Thymus (tissue), 11 donors: ENCODE results near the gene CEACAM3. TPM values are rescaled to one million over a fixed set of nuclear protein-coding genes. Genes with fewer than 3 reads are reported as not detected.
"Not testable (repeated sequence)": the region's sequence is repeated elsewhere in the genome, so short reads cannot be mapped to it uniquely, and the experiment has no call there.

Experiments
- DNase-seq, 9 donors: peaks; one replicate each; pipeline ENCODE4 v3.0.0-alpha.2; 2013; ENCODE audit warnings: low spot score in 9 of 9, low read depth in 6 of 9, missing footprints in 1 of 9
- H3K27ac ChIP-seq, 2 donors: one replicate each; pipeline ENCODE4 v1.5.1; 2013; ENCODE audit warnings: control low read depth in 1 of 2, low read depth in 1 of 2, low read length in 1 of 2, mild to moderate bottlenecking in 1 of 2, moderate library complexity in 1 of 2
- H3K27me3 ChIP-seq, 2 donors: one replicate each; pipeline ENCODE4 v1.5.1; 2013; ENCODE audit warnings: low read length in 1 of 2; ENCODE audit not compliant: control insufficient read depth in 2 of 2, insufficient read depth in 1 of 2
- H3K36me3 ChIP-seq, 2 donors: one replicate each; pipeline ENCODE4 v1.5.1; 2013; ENCODE audit warnings: low read length in 1 of 2, mild to moderate bottlenecking in 1 of 2, moderate library complexity in 1 of 2; ENCODE audit not compliant: control insufficient read depth in 2 of 2, insufficient read depth in 2 of 2
- H3K4me1 ChIP-seq, 2 donors: one replicate each; pipeline ENCODE4 v1.5.1; 2013; ENCODE audit warnings: low read length in 2 of 2; ENCODE audit not compliant: control insufficient read depth in 2 of 2, insufficient read depth in 2 of 2
- H3K4me3 ChIP-seq, 2 donors: one replicate each; pipeline ENCODE4 v1.5.1; 2013; ENCODE audit warnings: low read length in 2 of 2, control low read depth in 1 of 2, mild to moderate bottlenecking in 1 of 2
- H3K9me3 ChIP-seq, 2 donors: one replicate each; pipeline ENCODE4 v1.5.1; 2013; ENCODE audit warnings: low read length in 1 of 2, mild to moderate bottlenecking in 1 of 2; ENCODE audit not compliant: control insufficient read depth in 2 of 2, insufficient read depth in 1 of 2
- WGBS: extraction: QIAGEN DNeasy Blood & Tissue Kit; methylation state at CpG from one replicate; pipeline ENCODE4 v1.1.7; 2013; 5-methylcytosine and 5-hydroxymethylcytosine counted together
- polyA plus RNA-seq: library from polyadenylated mRNA; stranded (reverse); fragments of 200-250 nt; gene quantifications from one replicate; pipeline ENCODE4 v1.2.3, GENCODE V29; 2013
- total RNA-seq: library from RNA; stranded (reverse); fragments of 120-200 nt; gene quantifications from one replicate; pipeline ENCODE4 v1.2.4, GENCODE V29; 2013
- donor health status: healthy.

The CEACAM3 gene
- total and polyA plus RNA-seq, 2 donors: 0.99 to 1.5 TPM

DNA sequence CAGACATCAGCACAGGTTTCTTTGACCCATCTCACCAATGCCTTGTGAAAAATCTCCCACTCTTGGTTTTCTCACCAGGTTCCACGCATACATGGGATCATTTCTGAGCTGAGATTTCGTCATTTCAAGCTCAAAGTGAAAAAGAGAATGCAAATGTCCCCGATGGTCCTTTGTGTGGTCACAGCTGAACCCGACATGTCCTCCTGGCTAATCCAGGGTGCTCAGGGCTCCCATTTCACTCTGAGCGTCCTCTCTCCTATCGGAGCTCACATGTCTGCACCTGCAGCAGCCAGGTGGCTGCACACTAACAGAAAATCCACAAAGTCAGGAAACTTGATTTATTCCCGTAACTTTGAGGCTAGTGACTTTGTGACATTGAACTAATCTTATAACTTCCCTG is 9.3 kb upstream of the CEACAM3 start:
- DNase-seq: no peak
- 93% methylated on average over 7 of the region's 7 CpGs for whole genome bisulfite sequencing
- Histone ChIP-seq H3K4me1 (no peaks in the 10 kb centered on the region), H3K27me3 (peaks cover 7 to 20% of the 10 kb centered on the region in 2 donors), H3K36me3 (no peaks in the 10 kb centered on the region), H3K27ac (peak overlapping the region in 1 of 2 donors; percentile 55), H3K4me3 (no peak overlapping the region), H3K9me3 (no peaks in the 10 kb centered on the region)

GRCh38 chr19:41788518-41788917 is 7.9 kb upstream of the CEACAM3 start:
- H3K36me3 ChIP-seq, H3K4me3 ChIP-seq, DNase-seq, H3K9me3 ChIP-seq, H3K27ac ChIP-seq, H3K4me1 ChIP-seq: not testable (repeated sequence)
- WGBS: no CpG with 5 or more reads among the region's 1 CpG
- peaks cover 7 to 23% of the 10 kb centered on the region in 2 donors for H3K27me3 ChIP-seq

- not testable (repeated sequence) for H3K27ac ChIP-seq, H3K4me3 ChIP-seq, H3K9me3 ChIP-seq, H3K4me1 ChIP-seq, DNase-seq, H3K36me3 ChIP-seq
- WGBS: 94% methylated on average over 3 of the region's 5 CpGs
- peaks cover 7 to 23% of the 10 kb centered on the region in 2 donors for H3K27me3 ChIP-seq
Measured at GRCh38 chr19:41789053-41789452, 7.3 kb upstream of the CEACAM3 start.

DNA sequence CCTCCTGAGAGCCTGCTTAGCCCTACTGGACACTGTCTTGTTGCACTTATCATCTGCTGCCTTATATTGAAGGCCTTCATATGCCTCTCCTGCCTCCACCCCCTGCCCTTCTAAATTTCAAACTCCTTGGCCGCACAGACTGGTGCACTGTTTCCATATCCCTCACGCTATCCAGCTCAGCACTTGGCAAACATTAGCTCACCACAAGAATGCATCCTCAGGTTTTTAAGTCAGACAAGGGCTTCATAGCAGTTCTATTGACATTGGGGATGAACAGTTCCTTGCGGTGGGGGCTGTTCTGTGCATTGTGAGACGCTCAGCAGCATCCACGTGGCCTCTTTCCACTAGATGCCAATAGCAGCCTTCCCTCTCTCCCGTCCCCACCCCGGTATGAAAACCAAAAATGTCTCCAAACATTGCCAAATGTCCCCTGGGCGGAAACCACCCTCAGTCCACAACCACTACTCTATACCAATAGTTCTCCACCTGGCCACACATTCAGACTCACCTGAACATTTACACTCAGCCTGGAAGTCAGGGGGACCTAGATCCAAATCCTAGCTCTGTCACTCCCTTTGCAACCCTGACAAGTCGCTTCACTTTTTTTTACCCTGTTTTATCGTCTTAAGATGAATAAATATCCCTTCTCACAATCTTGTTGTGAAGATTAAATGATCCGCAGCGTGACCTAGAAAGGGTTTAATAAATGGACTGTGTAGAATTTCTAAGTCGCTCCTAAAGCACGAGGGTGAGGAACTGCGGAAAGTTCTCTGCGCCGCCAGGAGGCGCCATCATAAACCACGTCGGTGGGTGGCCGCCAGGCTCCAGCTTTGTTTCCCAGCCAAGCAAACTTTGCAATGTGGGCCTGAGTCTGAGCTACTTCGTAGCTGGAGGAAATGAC is 3.6 kb upstream of the CEACAM3 start:
- WGBS: 37% methylated on average over 22 of the region's 22 CpGs
- peak in 4 of 9 donors; percentile 30 to 54 (median 44) for DNase-seq
- no peak overlapping the region for H3K27ac ChIP-seq
- H3K36me3 ChIP-seq: no peaks in the 10 kb centered on the region
- H3K4me3 ChIP-seq: no peak overlapping the region
- H3K27me3 ChIP-seq: peaks cover 0 to 13% of the 10 kb centered on the region in 2 donors
- H3K9me3 ChIP-seq: no peaks in the 10 kb centered on the region
- no peaks in the 10 kb centered on the region for H3K4me1 ChIP-seq

GRCh38 chr19:41793414-41793727 is 3.0 kb upstream of the CEACAM3 start:
- Histone ChIP-seq H3K4me3 (no peak overlapping the region), H3K36me3 (no peaks in the 10 kb centered on the region), H3K4me1 (no peaks in the 10 kb centered on the region), H3K9me3 (no peaks in the 10 kb centered on the region), H3K27ac (no peak overlapping the region), H3K27me3 (peaks cover 0 to 12% of the 10 kb centered on the region in 2 donors)
- 0% methylated on average over 1 of the region's 1 CpG for WGBS
- DNase-seq: no peak

- 49% methylated on average over 5 of the region's 5 CpGs for WGBS
- H3K4me3 ChIP-seq: no peak overlapping the region
- H3K9me3 ChIP-seq: no peaks in the 10 kb centered on the region
- no peaks in the 10 kb centered on the region for H3K36me3 ChIP-seq
- H3K4me1 ChIP-seq: peaks cover 0 to 3% of the 10 kb centered on the region in 2 donors
- peak in 2 of 9 donors; percentile 49 for DNase-seq
- H3K27me3 ChIP-seq: peaks cover 0 to 12% of the 10 kb centered on the region in 2 donors
- H3K27ac ChIP-seq: no peak overlapping the region
Measured at GRCh38 chr19:41795031-41795461, 1.3 kb upstream of the CEACAM3 start.

GRCh38 chr19:41796901-41797300 is 514 bp downstream of the CEACAM3 start:
- no peak overlapping the region for H3K27ac ChIP-seq
- no peaks in the 10 kb centered on the region for H3K36me3 ChIP-seq
- 96% methylated on average over 1 of the region's 1 CpG for WGBS
- H3K4me1 ChIP-seq: peaks cover 0 to 3% of the 10 kb centered on the region in 2 donors
- no peaks in the 10 kb centered on the region for H3K9me3 ChIP-seq
- no peak for DNase-seq
- H3K4me3 ChIP-seq: no peak overlapping the region
- H3K27me3 ChIP-seq: peaks cover 0 to 9% of the 10 kb centered on the region in 2 donors

GRCh38 chr19:41799444-41800000 is 3.1 kb downstream of the CEACAM3 start:
- Histone ChIP-seq H3K4me1 (peaks cover 0 to 11% of the 10 kb centered on the region in 2 donors), H3K27ac (no peak overlapping the region), H3K9me3 (no peaks in the 10 kb centered on the region), H3K27me3 (peaks cover 0 to 6% of the 10 kb centered on the region in 2 donors), H3K36me3 (no peaks in the 10 kb centered on the region), H3K4me3 (no peak overlapping the region)
- DNase-seq: no peak
- WGBS: 94% methylated on average over 9 of the region's 9 CpGs

DNA sequence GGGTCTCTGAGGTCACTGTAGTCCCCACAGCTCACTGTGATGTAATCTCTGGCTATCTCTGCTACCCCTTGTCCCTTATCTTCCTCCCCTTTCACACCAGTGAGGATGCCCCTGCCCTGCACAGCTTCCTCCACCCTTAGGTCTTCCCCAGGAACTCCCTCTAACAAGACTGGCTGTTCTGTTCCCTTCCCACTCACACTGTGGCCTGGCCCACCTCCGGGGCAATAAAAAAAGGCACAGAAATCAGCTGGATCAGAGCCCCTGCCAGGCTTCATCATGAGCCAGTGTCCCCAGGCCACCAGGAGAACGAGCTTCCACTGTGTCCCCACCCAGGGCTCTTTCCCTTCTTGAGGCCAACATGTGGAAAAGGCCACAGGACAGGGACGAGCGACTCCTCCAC is 4.6 kb downstream of the CEACAM3 start:
- WGBS: 89% methylated on average over 4 of the region's 4 CpGs
- no peaks in the 10 kb centered on the region for H3K36me3 ChIP-seq
- peak overlapping the region in 1 of 2 donors; percentile 26 for H3K27ac ChIP-seq
- H3K4me3 ChIP-seq: no peak overlapping the region
- no peak for DNase-seq
- peaks cover 0 to 11% of the 10 kb centered on the region in 2 donors for H3K4me1 ChIP-seq
- peaks cover 0 to 6% of the 10 kb centered on the region in 2 donors for H3K27me3 ChIP-seq
- H3K9me3 ChIP-seq: no peaks in the 10 kb centered on the region
